ENCODE data around the gene PNPLA6.
A peak's percentile ranks its signal among the peaks of the same experiment; 100 is the strongest.

PNPLA6 gene

DNA sequence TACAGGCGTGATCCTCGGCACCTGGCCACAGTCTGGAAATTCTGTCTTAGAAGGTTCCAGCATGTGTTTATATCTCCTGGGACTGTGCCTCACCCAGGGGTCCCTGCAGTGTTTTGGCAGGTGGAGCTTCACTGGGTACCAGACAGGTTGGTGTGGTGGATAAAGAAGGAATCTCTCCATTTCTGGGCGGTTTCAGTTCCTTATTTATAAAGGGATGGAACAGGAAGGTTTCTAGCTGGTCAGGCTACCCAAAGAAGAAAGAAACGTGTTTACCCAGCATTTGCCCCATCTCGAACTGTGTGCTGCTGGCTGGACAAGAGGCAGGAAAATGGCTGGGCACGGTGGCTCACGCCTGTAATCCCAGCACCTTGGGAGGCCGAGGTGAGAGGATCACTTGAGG is 9.8 kb downstream of the PNPLA6 start:
- TF ChIP-seq, protein P1, sequence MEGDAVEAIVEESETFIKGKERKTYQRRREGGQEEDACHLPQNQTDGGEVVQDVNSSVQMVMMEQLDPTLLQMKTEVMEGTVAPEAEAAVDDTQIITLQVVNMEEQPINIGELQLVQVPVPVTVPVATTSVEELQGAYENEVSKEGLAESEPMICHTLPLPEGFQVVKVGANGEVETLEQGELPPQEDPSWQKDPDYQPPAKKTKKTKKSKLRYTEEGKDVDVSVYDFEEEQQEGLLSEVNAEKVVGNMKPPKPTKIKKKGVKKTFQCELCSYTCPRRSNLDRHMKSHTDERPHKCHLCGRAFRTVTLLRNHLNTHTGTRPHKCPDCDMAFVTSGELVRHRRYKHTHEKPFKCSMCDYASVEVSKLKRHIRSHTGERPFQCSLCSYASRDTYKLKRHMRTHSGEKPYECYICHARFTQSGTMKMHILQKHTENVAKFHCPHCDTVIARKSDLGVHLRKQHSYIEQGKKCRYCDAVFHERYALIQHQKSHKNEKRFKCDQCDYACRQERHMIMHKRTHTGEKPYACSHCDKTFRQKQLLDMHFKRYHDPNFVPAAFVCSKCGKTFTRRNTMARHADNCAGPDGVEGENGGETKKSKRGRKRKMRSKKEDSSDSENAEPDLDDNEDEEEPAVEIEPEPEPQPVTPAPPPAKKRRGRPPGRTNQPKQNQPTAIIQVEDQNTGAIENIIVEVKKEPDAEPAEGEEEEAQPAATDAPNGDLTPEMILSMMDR (IDR thresholded peaks at IDR 0.05; ENCODE audit: borderline replicate concordance, control extremely low read depth, extremely low read depth, insufficient read depth, missing control alignments): no peak
- no peak for DNase-seq (ENCODE audit: low spot score)
- in situ Hi-C loops (cut with MboI; ENCODE audit: low sequenced_read_pairs, unreplicated experiment): no loop called here

DNA sequence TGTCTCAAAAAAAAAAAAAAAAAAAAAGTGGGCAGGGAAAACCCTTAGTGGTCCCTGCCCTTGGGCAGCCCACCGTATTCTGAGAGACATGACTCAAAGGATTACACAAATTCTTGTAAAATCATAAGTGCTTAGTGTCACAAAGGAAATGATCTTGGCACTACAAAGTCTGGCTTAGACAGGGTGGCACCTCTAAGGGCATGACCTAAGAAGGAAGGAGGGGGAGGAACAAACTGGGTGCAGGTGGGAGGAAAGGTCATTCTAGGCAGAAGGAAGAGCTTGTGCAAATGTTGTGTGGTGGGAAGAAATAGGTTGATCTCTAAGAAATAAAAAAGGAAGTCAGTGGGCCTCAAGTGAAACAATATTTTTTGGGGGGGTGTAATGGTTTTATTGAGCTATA is 10.4 kb downstream of the PNPLA6 start:
- TF ChIP-seq, protein P1 (IDR thresholded peaks at IDR 0.05; ENCODE audit: borderline replicate concordance, control extremely low read depth, extremely low read depth, insufficient read depth, missing control alignments): no peak
- DNase-seq (ENCODE audit: low spot score): no peak
- in situ Hi-C loops (cut with MboI; ENCODE audit: low sequenced_read_pairs, unreplicated experiment): no loop called here

DNA sequence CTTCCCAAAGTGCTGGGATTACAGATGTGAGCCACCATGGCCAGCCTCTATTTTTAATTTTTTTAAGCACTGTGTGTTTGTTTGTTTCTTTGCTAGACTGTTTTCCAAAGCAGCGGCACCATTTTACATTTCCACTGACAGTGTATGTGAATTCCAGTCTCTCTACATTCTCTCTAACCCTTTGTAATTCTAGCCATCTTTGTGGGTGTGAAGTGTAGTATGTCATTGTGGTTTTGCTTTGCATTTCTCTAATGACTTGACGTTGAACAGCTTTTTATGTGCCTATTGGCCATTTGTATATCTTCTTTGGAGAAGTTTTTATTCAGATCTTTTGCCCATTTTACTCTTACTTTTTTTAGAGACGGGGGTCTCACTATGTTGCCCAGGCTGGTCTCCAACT is 11.6 kb downstream of the PNPLA6 start:
- in situ Hi-C loops (cut with MboI; ENCODE audit: low sequenced_read_pairs, unreplicated experiment): no loop called here
- DNase-seq (ENCODE audit: low spot score): no peak
- TF ChIP-seq, protein P1 (IDR thresholded peaks at IDR 0.05; ENCODE audit: borderline replicate concordance, control extremely low read depth, extremely low read depth, insufficient read depth, missing control alignments): no peak

DNA sequence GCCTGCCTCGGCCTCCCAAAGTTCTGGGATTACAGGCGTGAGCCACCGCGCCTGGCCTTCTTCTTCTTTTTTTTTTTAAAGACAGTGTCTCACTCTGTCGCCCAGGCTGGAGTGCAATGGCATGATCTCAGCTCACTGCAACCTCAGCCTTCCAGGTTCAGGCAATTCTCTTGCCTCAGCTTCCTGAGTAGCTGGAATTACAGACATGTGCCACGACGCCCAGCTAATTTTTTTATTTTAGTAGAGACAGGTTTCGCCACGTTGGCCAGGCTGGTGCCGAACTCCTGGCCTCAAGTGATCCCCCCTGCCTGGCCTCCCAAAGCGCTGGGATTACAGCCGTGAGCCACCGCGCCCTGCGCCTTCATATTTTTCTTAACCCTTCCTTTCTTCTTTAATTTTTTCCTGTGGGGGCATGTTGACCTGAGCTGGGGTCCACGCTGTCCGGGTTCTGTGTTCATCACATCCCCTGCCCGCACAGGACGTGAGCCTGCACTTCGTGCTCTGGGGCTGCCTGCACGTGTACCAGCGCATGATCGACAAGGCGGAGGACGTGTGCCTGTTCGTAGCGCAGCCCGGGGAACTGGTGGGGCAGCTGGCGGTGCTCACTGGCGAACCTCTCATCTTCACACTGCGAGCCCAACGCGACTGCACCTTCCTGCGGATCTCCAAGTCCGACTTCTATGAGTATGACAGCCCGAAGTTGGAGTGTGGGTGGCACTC is 14.1 kb downstream of the PNPLA6 start:
- DNase-seq (ENCODE audit: low spot score): no peak
- in situ Hi-C loops (cut with MboI; ENCODE audit: low sequenced_read_pairs, unreplicated experiment): no loop called here
- TF ChIP-seq, protein P1 (IDR thresholded peaks at IDR 0.05; ENCODE audit: borderline replicate concordance, control extremely low read depth, extremely low read depth, insufficient read depth, missing control alignments): no peak

DNA sequence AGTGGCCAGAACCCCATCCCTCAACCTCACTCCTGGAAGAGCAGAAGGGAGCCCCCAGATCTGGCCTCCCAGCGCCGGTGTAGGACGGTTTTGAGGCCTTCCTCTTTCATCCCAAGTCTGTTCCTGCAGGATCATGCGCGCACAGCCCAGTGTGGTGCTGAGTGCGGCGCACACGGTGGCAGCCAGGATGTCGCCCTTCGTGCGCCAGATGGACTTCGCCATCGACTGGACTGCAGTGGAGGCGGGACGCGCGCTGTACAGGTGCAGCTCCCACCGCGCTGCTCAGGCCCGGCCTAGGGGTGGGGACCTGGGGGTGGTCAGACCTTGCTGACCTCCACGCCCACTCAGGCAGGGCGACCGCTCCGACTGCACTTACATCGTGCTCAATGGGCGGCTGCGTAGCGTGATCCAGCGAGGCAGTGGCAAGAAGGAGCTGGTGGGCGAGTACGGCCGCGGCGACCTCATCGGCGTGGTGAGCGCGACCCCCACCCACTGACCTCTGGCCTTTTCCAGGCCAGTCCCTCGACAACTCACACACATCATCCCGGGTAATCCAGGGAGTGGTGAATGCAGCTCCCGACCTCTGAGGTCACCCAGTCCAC is 14.8 kb downstream of the PNPLA6 start:
- in situ Hi-C loops (cut with MboI; ENCODE audit: low sequenced_read_pairs, unreplicated experiment): no loop called here

DNA sequence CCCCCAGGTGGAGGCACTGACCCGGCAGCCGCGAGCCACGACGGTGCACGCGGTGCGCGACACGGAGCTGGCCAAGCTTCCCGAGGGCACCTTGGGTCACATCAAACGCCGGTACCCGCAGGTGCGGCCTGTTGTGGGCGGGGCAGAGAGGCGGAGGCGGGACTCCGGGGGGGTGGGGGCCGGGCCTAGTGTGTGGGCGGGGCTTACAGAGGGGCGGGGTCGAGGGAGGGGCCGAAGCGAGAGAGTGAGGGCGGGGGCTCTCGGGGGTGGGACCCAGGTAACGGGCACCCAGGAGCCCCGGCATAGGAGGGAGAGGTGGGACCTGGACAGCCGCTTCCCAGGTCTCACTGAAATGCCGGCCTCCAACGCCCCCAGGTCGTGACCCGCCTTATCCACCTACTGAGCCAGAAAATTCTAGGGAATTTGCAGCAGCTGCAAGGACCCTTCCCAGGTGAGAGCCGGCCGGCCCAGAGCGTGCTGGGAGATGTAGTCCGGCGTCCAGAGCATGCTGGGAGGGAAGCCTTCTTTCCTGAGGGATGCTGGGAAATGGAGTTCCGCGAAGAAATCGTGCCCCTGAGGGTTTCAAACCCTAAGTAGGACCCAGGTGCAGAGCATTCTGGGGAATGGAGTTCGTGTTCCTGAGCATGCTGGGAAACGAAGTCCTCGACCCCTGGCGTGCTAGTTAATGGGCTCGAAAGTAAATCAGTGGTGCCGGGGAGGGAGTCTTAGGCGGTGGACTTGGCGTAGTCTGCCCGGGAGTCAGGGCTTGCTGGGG is 15.7 kb downstream of the PNPLA6 start:
- peak; percentile 71 for DNase-seq (ENCODE audit: low spot score)
- TF ChIP-seq, protein P1 (IDR thresholded peaks at IDR 0.05; ENCODE audit: borderline replicate concordance, control extremely low read depth, extremely low read depth, insufficient read depth, missing control alignments): no peak
- in situ Hi-C loops (cut with MboI; ENCODE audit: low sequenced_read_pairs, unreplicated experiment): no loop called here

More for the DNA sequence above, 14.8 kb downstream of the PNPLA6 start:
- DNase-seq (ENCODE audit: low spot score): no peak
- TF ChIP-seq, protein P1 (IDR thresholded peaks at IDR 0.05; ENCODE audit: borderline replicate concordance, control extremely low read depth, extremely low read depth, insufficient read depth, missing control alignments): no peak
